GM18951 (cell line): Measurements from ENCODE around the gene ADAMTS10.
"Not testable (repeated sequence)": the region's sequence is repeated elsewhere in the genome, so short reads cannot be mapped to it uniquely, and the experiment has no call there.

Source experiments
- POLR2A ChIP-seq: IDR thresholded peaks from 4 replicates; pipeline ENCODE4 v1.6.1; 2011; ENCODE audit warnings: mild to moderate bottlenecking; ENCODE audit not compliant: insufficient read length, insufficient read depth; ENCODE audit errors: extremely low read depth
- in situ Hi-C: fragments of 300-500 bp; cut with MboI; formaldehyde crosslinking; loops from one replicate; pipeline ENCODE4 v1.12.0; 2022; ENCODE audit warnings: low sequenced_read_pairs, mixed read lengths, inconsistent platforms; ENCODE audit not compliant: unreplicated experiment

ADAMTS10 gene

DNA sequence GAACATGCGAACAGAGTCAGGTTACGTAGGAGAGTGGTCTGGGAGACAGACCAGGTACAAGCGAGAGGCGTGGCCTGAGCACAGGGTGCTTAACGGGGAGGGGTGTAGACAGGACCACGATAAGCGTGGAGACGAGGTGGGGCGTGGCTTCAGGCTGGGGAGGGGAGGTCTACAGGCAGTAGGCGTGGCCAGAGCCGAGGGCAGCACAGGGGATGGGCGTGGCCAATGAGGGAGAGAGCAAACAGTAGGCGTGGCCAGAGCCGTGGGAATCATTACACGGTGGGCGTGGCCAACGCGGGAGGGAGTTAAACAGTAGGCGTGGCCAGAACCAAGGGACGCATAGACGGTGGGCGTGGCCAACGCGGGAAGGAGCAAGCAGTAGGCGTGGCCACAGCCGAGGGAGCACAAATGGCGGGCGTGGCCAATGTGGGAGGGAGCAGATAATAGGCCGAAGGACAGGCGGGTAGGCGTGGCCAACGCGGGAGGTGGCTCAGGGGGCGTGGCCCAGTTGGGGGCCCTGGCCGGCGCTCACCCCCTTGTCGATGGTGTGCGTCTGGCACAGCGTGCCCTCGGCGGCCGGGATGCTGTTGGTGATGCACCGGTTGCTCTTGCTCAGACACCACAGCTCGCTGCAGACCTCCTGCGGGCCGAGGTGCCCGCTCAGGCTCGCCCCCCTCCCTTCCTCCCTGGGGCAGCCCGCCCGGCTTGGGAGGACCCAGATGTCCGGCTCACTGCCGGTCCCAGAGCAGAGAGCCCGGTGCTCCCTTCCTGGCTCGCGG is 18.1 kb downstream of the ADAMTS10 start:
- no peak for TF ChIP-seq POLR2A
- in situ Hi-C loops: no loop called here

DNA sequence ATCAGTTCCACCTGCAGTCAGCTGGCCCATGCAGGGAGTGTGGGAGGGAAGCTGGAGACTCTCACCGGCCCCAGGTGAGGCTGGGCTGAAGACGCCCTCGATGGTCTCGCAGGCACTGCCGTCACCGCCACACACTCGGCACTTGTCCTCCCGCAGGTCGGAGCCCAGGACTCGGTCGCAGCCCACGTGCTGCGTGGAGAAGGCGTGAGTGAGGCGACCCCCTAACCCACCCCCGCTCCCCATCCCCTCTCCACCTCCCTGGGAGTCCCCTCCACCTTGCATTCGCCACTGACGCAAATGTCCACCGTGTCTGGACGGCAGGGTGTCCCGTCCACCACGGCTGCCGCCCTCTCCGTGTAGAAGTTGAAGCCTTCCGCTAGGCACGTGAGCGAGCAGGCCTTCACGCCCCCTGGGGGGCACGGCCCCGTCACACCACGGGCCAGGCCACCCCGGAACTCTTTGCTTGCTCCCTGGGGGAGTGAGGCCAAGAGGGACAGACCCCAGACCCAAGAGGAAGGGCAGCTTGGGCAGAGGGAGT is 21.3 kb downstream of the ADAMTS10 start:
- in situ Hi-C loops: no loop called here
- no peak for TF ChIP-seq POLR2A

- in situ Hi-C loops: no loop called here
- TF ChIP-seq POLR2A: no peak
Measured at GRCh38 chr19:8585894-8586750, 24.4 kb downstream of the ADAMTS10 start.

GRCh38 chr19:8584965-8585893 is 25.3 kb downstream of the ADAMTS10 start:
- in situ Hi-C loops: no loop called here
- no peak for TF ChIP-seq POLR2A

GRCh38 chr19:8580710-8581281 is 29.7 kb downstream of the ADAMTS10 start:
- TF ChIP-seq POLR2A: no peak
- in situ Hi-C loops: no loop called here

GRCh38 chr19:8578642-8579265 is 31.8 kb downstream of the ADAMTS10 start:
- no peak for TF ChIP-seq POLR2A
- in situ Hi-C loops: no loop called here

DNA sequence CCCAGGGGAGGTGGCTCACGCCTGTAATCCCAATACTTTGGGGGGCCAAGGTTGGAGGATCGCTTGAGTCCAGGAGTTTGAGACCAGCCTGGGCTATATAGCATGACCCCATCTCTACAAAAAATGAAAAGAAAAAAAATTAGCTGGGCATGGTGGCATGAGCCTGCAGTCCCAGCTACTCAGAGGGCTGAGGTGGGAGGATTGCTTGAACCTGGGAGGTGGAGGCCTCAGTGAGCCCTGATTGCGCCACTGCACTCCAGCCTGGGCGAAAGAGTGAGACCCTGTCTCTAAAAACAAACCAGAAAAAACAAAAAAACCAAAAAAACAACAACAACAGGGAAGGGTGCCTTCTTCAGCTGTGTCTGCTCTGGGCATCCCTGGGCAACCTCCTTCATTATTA is 32.8 kb downstream of the ADAMTS10 start:
- no peak for TF ChIP-seq POLR2A
- in situ Hi-C loops: no loop called here

GRCh38 chr19:8577247-8577646 is 33.3 kb downstream of the ADAMTS10 start, which contains the start of gene MYO1F:
Gene MYO1F (minus strand): TSS chr19:8577442. CDS start chr19:8577309, 133 bp downstream.
- no peak for TF ChIP-seq POLR2A
- in situ Hi-C loops: no loop called here

DNA sequence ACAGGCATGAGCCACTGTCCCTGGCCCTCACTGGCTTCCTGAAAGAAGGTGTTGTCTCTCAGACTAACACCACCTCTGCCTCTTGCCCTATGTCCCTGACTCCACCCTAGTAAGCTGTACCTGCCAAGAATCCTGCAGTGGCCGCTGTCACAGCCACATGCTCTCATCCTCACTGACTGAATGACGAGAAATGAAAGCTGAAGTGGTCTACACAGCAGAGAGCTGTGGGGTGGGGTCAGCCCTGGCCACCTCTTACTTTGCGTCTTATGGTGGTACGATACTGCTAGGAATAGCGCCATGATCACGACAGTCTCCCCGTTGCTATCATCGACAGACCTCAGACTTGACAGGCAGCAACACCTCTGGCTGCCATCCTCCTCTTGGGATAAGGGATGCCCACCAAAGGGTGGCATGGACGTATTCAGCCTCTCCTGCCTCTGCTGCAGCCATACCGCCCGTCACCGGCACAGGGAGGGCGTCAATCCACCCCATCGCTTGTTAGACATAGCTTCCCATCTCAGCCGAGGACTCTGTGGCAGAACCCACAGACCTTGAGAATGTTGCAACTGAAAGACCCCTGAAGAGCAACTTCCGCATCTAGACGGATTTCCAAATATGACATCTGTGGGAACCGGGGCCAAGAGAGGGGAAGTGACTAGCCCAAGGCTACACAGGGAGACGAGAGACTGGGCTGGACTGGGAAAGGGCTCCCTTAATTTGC is 34.1 kb downstream of the ADAMTS10 start:
- in situ Hi-C loops: no loop called here
- no peak for TF ChIP-seq POLR2A

DNA sequence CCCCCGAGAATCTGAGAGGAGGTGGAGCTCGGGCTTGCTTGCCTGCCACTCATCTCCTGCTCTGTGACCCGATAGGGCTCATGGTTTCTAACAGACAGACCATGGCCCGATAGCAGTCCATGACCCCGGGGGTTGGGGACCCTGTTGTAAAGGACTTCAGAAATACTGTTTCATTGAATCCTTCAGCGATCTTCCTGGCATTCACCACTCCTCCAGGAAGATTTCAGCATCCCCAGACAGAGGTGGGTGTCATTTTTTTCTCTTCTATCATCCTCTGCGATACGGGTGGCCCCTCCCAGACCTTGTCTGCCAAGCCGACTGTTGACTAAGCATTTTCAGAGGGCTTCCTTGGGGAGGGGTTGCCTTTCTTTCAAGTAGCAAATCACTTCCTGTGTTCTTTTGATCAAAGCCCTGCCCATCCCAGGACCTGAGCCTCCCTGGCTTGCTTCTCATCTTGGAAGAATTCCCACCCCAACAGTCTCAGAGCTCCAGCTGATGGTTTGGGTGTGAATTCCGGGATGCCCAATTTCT is 35.0 kb downstream of the ADAMTS10 start:
- in situ Hi-C loops: no loop called here
- no peak for TF ChIP-seq POLR2A

GRCh38 chr19:8574619-8574922 is 35.9 kb downstream of the ADAMTS10 start:
- in situ Hi-C loops: not testable (repeated sequence)
